ENCODE results near the gene TMEM132D. TPM values are rescaled to one million over a fixed set of nuclear protein-coding genes. Genes with fewer than 3 reads are reported as not detected.

TMEM132D gene
- total RNA-seq, 2 donors from 2014 or later: under 0.01 to 0.26 TPM

DNA sequence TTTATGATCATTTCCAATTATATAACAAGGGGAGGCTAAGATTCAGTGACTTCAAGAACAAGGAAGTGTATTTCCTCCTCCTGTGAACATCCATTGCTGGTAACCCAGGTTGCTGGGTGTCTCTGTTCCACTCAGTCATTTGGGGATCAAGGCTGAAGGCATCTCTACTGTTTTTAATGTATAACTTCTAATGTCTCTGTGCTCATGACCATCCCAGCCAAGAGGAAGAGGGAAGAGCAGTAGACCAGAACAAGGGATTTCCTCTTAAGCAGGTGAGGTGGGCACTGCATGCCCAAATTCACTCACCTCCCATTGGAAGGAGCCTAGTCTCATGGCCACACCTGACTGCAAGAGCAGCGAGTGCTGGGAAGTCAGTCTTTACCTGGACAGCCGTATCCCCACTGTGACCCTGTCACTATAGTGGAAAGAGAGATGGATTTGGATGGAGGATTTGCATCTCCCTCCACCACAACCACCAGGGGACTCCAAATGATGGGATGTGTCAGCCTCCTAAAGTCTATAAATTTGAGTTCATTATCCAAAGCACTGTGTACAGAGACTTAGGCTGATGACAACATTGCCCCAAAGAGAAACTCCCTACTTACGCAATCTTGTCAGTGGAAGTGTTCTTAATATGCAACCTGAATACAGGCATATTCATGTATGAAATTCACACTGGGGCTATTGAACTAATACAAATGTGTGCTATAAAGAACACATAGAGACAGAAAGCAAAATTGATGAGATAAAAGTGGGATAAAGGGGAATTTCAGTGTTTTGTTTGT is 368.7 kb downstream of the TMEM132D start:
- 72 to 82% methylated on average over 1 to 3 of the region's 3 CpGs for WGBS, 2 donors
- intact Hi-C loops (cut with DNase I): no loop called here
- no peak for TF ChIP-seq POLR2A (IDR thresholded peaks at IDR 0.05)
- TF ChIP-seq CTCF (IDR thresholded peaks at IDR 0.05): no peak
- no peaks in the 10 kb centered on the region for H3K27me3 ChIP-seq
- H3K4me3 ChIP-seq: no peak overlapping the region
- H3K9me3 ChIP-seq: no peaks in the 10 kb centered on the region
- no peak for ATAC-seq
- no peak overlapping the region for H3K27ac ChIP-seq
- no peak for DNase-seq
- no peaks in the 10 kb centered on the region for H3K36me3 ChIP-seq (replicated peaks in 1 of 2; ENCODE audit: insufficient read depth in 1 of 2, low read depth in 2 of 2)
- H3K4me1 ChIP-seq: no peaks in the 10 kb centered on the region

DNA sequence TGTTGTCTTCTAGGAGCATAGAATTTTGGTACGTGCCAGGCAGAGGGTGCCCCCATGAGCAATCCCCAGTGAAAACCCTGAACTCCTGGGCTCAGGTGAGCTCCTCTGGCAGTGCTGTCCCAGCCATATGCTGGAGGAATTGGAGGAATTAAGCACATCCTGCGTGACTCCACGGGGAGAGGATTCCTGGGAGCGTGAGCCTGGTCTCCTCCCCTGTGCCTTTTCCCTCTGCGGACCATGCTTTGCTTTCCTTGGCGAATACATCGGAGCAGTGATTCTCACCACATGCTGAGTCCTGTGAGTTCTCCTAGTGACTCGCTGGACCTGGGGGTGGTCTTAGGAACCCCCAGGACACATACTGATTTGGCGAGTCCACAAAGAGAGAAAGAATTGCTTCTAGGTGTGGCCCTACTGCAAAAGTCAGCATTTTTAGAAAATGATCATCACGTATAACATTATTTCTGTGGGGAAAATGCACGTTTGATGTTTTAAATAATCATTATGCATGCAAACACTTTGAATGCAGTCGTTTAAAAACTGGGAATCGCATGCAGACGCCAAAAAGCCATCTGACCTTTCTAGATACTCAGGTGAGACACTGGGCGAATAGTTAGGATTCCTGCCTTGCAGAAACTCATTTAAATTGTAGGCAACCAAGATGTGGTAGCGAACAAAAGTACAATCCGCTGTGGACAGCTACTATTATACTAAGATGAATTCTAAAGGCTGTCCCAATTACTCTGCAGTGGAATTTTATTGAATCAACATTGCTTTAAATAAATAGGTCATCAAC is 370.9 kb downstream of the TMEM132D start:
- H3K27ac ChIP-seq: no peak overlapping the region
- ATAC-seq (no peak), DNase-seq (no peak)
- intact Hi-C loops (cut with DNase I): no loop called here
- no peaks in the 10 kb centered on the region for H3K27me3 ChIP-seq
- H3K36me3 ChIP-seq (replicated peaks in 1 of 2; ENCODE audit: insufficient read depth in 1 of 2, low read depth in 2 of 2): no peaks in the 10 kb centered on the region
- no peaks in the 10 kb centered on the region for H3K9me3 ChIP-seq
- no peak for TF ChIP-seq CTCF (IDR thresholded peaks at IDR 0.05)
- no peak for TF ChIP-seq POLR2A (IDR thresholded peaks at IDR 0.05)
- H3K4me1 ChIP-seq: no peaks in the 10 kb centered on the region
- WGBS, 2 donors: 30 to 59% methylated on average over 15 to 17 of the region's 17 CpGs
- H3K4me3 ChIP-seq: no peak overlapping the region

DNA sequence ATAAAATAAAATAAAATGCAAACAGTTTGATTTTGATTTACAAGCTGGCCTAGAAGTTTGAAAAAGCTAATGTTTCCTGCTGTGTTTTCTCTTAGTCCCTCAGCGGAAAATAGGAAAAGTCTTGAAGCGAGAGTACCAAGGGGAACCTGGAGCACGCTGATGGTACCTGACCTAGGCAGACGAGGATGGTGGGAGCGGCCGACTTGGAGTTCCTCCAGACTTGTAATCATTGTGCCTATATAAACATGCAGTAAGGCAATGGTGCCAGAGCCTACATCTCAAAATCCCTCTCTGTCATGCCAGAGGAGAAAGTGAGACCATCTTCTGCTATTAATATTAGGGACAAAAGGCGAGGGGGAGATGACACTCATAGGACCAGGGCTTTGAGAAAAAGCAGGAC is 371.7 kb downstream of the TMEM132D start:
- no peak for ATAC-seq
- DNase-seq: no peak
- no peak overlapping the region for H3K4me3 ChIP-seq
- no peaks in the 10 kb centered on the region for H3K9me3 ChIP-seq
- H3K4me1 ChIP-seq: no peaks in the 10 kb centered on the region
- H3K27ac ChIP-seq: no peak overlapping the region
- H3K36me3 ChIP-seq (replicated peaks in 1 of 2; ENCODE audit: insufficient read depth in 1 of 2, low read depth in 2 of 2): no peaks in the 10 kb centered on the region
- intact Hi-C loops (cut with DNase I): no loop called here
- no peaks in the 10 kb centered on the region for H3K27me3 ChIP-seq
- TF ChIP-seq POLR2A (IDR thresholded peaks at IDR 0.05) (no peak), CTCF (IDR thresholded peaks at IDR 0.05) (no peak)
- WGBS, 2 donors: 51 to 60% methylated on average over 7 of the region's 7 CpGs

- H3K4me3 ChIP-seq: no peak overlapping the region
- H3K4me1 ChIP-seq: no peaks in the 10 kb centered on the region
- no peaks in the 10 kb centered on the region for H3K27me3 ChIP-seq
- TF ChIP-seq POLR2A (IDR thresholded peaks at IDR 0.05) (no peak), CTCF (IDR thresholded peaks at IDR 0.05) (no peak)
- 16 to 28% methylated on average over 13 of the region's 13 CpGs for WGBS, 2 donors
- H3K9me3 ChIP-seq: no peaks in the 10 kb centered on the region
- H3K36me3 ChIP-seq (replicated peaks in 1 of 2; ENCODE audit: insufficient read depth in 1 of 2, low read depth in 2 of 2): no peaks in the 10 kb centered on the region
- intact Hi-C loops (cut with DNase I): no loop called here
- DNase-seq (peak; percentile 35 to 63 (median 58)), ATAC-seq (peak; percentile 70)
- H3K27ac ChIP-seq: no peak overlapping the region
Measured at GRCh38 chr12:129530984-129531383, 372.8 kb downstream of the TMEM132D start.

All from body of pancreas (tissue), 4 donors.